Measurements from ENCODE around the gene THSD4. TPM values are rescaled to one million over a fixed set of nuclear protein-coding genes. Genes with fewer than 3 reads are reported as not detected.

Gene THSD4
- total RNA-seq, 1 experiment from 2014 or later = 29.3 TPM

GRCh38 chr15:71373917-71374316 is 258.6 kb downstream of the THSD4 start:
- H3K27ac ChIP-seq = no peak overlapping the region
- no TSS peak for BruUV-seq (replicated peaks)

DNA sequence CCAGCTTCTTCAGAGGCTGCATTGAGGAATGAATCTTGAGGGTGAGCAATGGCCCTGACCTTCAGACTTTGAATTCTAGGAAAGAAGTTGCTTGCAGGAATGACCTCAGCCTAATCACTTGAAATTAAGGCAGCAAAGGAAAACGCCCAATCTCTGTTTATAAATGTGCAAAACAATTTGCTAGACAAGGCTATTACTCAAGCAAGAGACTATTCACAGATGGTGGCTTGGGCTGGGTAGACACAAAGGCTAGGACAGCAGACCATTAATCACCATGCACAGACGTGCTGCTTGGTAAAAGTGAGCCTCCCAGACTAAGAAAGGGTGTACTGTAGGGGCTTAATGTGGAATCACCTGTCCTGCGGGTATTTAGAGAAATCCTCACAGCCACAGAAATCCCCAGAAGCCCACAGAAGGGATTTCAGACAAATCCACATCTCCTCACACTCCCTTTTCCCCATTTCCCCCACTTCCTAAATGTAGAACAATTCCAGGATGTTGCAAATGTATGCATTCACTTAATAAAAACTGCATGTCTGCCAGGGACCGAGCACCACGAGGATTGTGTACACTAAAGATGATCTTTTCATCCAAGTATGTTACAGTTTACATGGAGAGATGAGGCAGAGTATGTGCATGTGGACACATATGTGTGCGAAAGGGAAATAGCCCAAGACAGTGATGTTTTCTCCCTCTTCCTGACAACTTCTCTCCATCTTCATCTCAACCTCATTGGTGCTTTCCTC is 259.5 kb downstream of the THSD4 start:
- DNase-seq = no peak
- Histone ChIP-seq H3K9me3 (ENCODE audit: insufficient read depth, low read depth) (no peaks in the 10 kb centered on the region), H3K36me3 (ENCODE audit: low read depth) (no peaks in the 10 kb centered on the region), H3K9me2 (ENCODE audit: insufficient read depth) (no peaks in the 10 kb centered on the region), H3K4me2 (no peak overlapping the region), H3K4me1 (replicated peaks; ENCODE audit: insufficient read depth) (no peaks in the 10 kb centered on the region), H3K27me3 (ENCODE audit: insufficient read depth, low read depth) (no peaks in the 10 kb centered on the region), H3K27ac (no peak overlapping the region), H3F3A (ENCODE audit: insufficient read depth, low read depth) (no peaks in the 10 kb centered on the region), H4K20me1 (ENCODE audit: insufficient read depth) (no peaks in the 10 kb centered on the region), H3K79me2 (ENCODE audit: low read depth) (no peaks in the 10 kb centered on the region), H2AFZ (no peak overlapping the region), H3K4me3 (no peak overlapping the region)
- no peak for TF ChIP-seq EZH2 (IDR thresholded peaks at IDR 0.05; ENCODE audit: low read depth)
- TF ChIP-seq, protein P1, sequence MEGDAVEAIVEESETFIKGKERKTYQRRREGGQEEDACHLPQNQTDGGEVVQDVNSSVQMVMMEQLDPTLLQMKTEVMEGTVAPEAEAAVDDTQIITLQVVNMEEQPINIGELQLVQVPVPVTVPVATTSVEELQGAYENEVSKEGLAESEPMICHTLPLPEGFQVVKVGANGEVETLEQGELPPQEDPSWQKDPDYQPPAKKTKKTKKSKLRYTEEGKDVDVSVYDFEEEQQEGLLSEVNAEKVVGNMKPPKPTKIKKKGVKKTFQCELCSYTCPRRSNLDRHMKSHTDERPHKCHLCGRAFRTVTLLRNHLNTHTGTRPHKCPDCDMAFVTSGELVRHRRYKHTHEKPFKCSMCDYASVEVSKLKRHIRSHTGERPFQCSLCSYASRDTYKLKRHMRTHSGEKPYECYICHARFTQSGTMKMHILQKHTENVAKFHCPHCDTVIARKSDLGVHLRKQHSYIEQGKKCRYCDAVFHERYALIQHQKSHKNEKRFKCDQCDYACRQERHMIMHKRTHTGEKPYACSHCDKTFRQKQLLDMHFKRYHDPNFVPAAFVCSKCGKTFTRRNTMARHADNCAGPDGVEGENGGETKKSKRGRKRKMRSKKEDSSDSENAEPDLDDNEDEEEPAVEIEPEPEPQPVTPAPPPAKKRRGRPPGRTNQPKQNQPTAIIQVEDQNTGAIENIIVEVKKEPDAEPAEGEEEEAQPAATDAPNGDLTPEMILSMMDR (conservative IDR thresholded peaks at IDR 0.05) = no peak
- BruUV-seq (replicated peaks) = no TSS peak
- POLR2A ChIA-PET (ENCODE audit: unreplicated experiment) = no interaction called here
- CTCF ChIA-PET = no interaction called here
- intact Hi-C loops (cut with micrococcal nuclease; ENCODE audit: unreplicated experiment) = no loop called here

More at GRCh38 chr15:71373917-71374316, 258.6 kb downstream of the THSD4 start:
- H3K9me2 ChIP-seq (ENCODE audit: insufficient read depth) = no peaks in the 10 kb centered on the region
- no peaks in the 10 kb centered on the region for H3K27me3 ChIP-seq (ENCODE audit: insufficient read depth, low read depth)
- H3K4me2 ChIP-seq = no peak overlapping the region
- H4K20me1 ChIP-seq (ENCODE audit: insufficient read depth) = no peaks in the 10 kb centered on the region
- no peak for TF ChIP-seq EZH2 (IDR thresholded peaks at IDR 0.05; ENCODE audit: low read depth)
- TF ChIP-seq, protein P1 (conservative IDR thresholded peaks at IDR 0.05) = no peak
- no peak overlapping the region for H2AFZ ChIP-seq
- H3K36me3 ChIP-seq (ENCODE audit: low read depth) = no peaks in the 10 kb centered on the region
- no peaks in the 10 kb centered on the region for H3K4me1 ChIP-seq (replicated peaks; ENCODE audit: insufficient read depth)
- POLR2A ChIA-PET (ENCODE audit: unreplicated experiment) = no interaction called here
- CTCF ChIA-PET = no interaction called here
- no peaks in the 10 kb centered on the region for H3K79me2 ChIP-seq (ENCODE audit: low read depth)
- intact Hi-C loops (cut with micrococcal nuclease; ENCODE audit: unreplicated experiment) = no loop called here
- no peak for DNase-seq
- no peaks in the 10 kb centered on the region for H3F3A ChIP-seq (ENCODE audit: insufficient read depth, low read depth)
- H3K9me3 ChIP-seq (ENCODE audit: insufficient read depth, low read depth) = no peaks in the 10 kb centered on the region
- no peak overlapping the region for H3K4me3 ChIP-seq

DNA sequence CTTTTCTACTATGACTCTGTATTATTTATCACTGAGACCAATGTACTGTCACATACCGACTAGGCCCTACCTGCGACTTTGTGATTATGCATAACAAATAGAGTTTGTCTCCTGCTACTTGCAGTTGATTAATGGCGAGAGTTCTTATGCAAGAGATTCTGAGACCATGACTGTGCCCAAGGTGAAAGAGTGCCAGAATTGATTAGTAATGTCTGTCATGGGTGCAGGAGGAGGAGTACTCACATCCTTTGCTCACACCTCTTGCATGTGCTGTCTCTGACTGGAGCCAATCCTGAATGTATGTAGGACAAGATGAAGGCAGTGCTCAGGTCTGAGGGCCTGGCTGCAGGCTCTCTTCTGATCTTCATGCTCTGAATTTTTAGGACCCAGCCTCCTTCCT is 260.7 kb downstream of the THSD4 start:
- Histone ChIP-seq H3K79me2 (ENCODE audit: low read depth) (no peaks in the 10 kb centered on the region), H3K27me3 (ENCODE audit: insufficient read depth, low read depth) (no peaks in the 10 kb centered on the region), H3F3A (ENCODE audit: insufficient read depth, low read depth) (no peaks in the 10 kb centered on the region), H3K4me2 (no peak overlapping the region), H4K20me1 (ENCODE audit: insufficient read depth) (no peaks in the 10 kb centered on the region), H3K9me3 (ENCODE audit: insufficient read depth, low read depth) (no peaks in the 10 kb centered on the region), H3K4me3 (no peak overlapping the region), H3K4me1 (replicated peaks; ENCODE audit: insufficient read depth) (no peaks in the 10 kb centered on the region), H3K9me2 (ENCODE audit: insufficient read depth) (no peaks in the 10 kb centered on the region), H3K27ac (no peak overlapping the region), H3K36me3 (ENCODE audit: low read depth) (no peaks in the 10 kb centered on the region), H2AFZ (no peak overlapping the region)
- TF ChIP-seq, protein P1 (conservative IDR thresholded peaks at IDR 0.05) = no peak
- TF ChIP-seq EZH2 (IDR thresholded peaks at IDR 0.05; ENCODE audit: low read depth) = no peak
- no TSS peak for BruUV-seq (replicated peaks)
- ChIA-PET CTCF (no interaction called here), POLR2A (ENCODE audit: unreplicated experiment) (no interaction called here)
- DNase-seq = no peak
- intact Hi-C loops (cut with micrococcal nuclease; ENCODE audit: unreplicated experiment) = no loop called here
